ENCODE data around the gene ZNF385A.

ZNF385A gene

GRCh38 chr12:54373649-54374561 is 10.6 kb downstream of the ZNF385A start:
- no peak for DNase-seq

- DNase-seq: no peak
Measured at GRCh38 chr12:54372113-54372806, 12.3 kb downstream of the ZNF385A start.

- no peak for DNase-seq
Measured at GRCh38 chr12:54371328-54372112, 13.0 kb downstream of the ZNF385A start.

- DNase-seq: no peak
Measured at GRCh38 chr12:54370171-54370730, 14.3 kb downstream of the ZNF385A start.

GRCh38 chr12:54369597-54370131 is 14.9 kb downstream of the ZNF385A start:
- no peak for DNase-seq

- peak; percentile 90 for DNase-seq
Measured at GRCh38 chr12:54368709-54369596, 15.6 kb downstream of the ZNF385A start.

GRCh38 chr12:54368025-54368708 is 16.4 kb downstream of the ZNF385A start:
- DNase-seq: no peak

GRCh38 chr12:54364413-54364812 is 20.1 kb downstream of the ZNF385A start, which contains the start of gene GPR84:
Gene GPR84, minus strand, starts transcription at chr12:54364486. Its CDS starts 635 bp downstream, at chr12:54363851.
- no peak for DNase-seq

- DNase-seq: no peak
Measured at GRCh38 chr12:54363618-54364017, 20.9 kb downstream of the ZNF385A start.

GRCh38 chr12:54363047-54363446 is 21.5 kb downstream of the ZNF385A start:
- DNase-seq: no peak

- DNase-seq: peak; percentile 41
Measured at GRCh38 chr12:54360717-54361456, 23.6 kb downstream of the ZNF385A start.

- DNase-seq: no peak
Measured at GRCh38 chr12:54359762-54360351, 24.7 kb downstream of the ZNF385A start.

- DNase-seq: peak; percentile 94
Measured at GRCh38 chr12:54358945-54359761, 25.4 kb downstream of the ZNF385A start.

GRCh38 chr12:54358191-54358944 is 26.2 kb downstream of the ZNF385A start:
- peak; percentile 25 for DNase-seq

- no peak for DNase-seq
Measured at GRCh38 chr12:54357506-54358190, 26.9 kb downstream of the ZNF385A start.

- no peak for DNase-seq
Measured at GRCh38 chr12:54356951-54357356, 27.6 kb downstream of the ZNF385A start.

- no peak for DNase-seq
Measured at GRCh38 chr12:54356228-54356627, 28.3 kb downstream of the ZNF385A start.
